D721Med (cell line): ENCODE results near the gene KMT2B.

Experiments
- DNase-seq: peaks from one replicate; pipeline ENCODE4 v3.0.0; 2011; ENCODE audit warnings: low spot score; ENCODE audit not compliant: insufficient read length
- FAIRE-seq: peaks from 2 replicates; lab custom pipeline; 2011; peaks lifted over from hg19 to GRCh38; lab: Jason Lieb, UNC
- CTCF ChIP-seq: IDR thresholded peaks from 2 replicates; pipeline ENCODE4 v1.5.1; 2012; ENCODE audit warnings: mild to moderate bottlenecking, control low read depth; ENCODE audit not compliant: insufficient read depth; ENCODE audit errors: missing control alignments

KMT2B gene

GRCh38 chr19:35710784-35711723, 6.7 kb upstream of the KMT2B start:
- no peak for FAIRE-seq
- no peak for TF ChIP-seq CTCF
- DNase-seq: no peak

GRCh38 chr19:35712567-35713505, 5.0 kb upstream of the KMT2B start:
- no peak for TF ChIP-seq CTCF
- DNase-seq: no peak

GRCh38 chr19:35713506-35713850, 4.3 kb upstream of the KMT2B start:
- DNase-seq (no peak), FAIRE-seq (no peak)
- no peak for TF ChIP-seq CTCF

More at GRCh38 chr19:35712567-35713505, 5.0 kb upstream of the KMT2B start:
- no peak for FAIRE-seq

GRCh38 chr19:35713904-35714495, 3.8 kb upstream of the KMT2B start:
- no peak for TF ChIP-seq CTCF
- DNase-seq (no peak), FAIRE-seq (no peak)

- DNase-seq (no peak), FAIRE-seq (no peak)
- TF ChIP-seq CTCF: no peak
These were observed 3.0 kb upstream of the KMT2B start for GRCh38 chr19:35714601-35715354.

- DNase-seq (no peak), FAIRE-seq (no peak)
- no peak for TF ChIP-seq CTCF
These were observed 2.4 kb upstream of the KMT2B start for GRCh38 chr19:35715355-35715809.
